IPS-NIHi11 (cell line): ENCODE data around the gene SLC16A8.
A peak's percentile ranks its signal among the peaks of the same experiment; 100 is the strongest.
"Not testable (repeated sequence)": the region's sequence is repeated elsewhere in the genome, so short reads cannot be mapped to it uniquely, and the experiment has no call there.

ENCODE experiments used
- DNase-seq: peaks from one replicate; pipeline ENCODE4 v3.0.0; 2012; ENCODE audit warnings: mixed read lengths, low spot score

The SLC16A8 gene

GRCh38 chr22:38086001-38086845, 2.2 kb upstream of the SLC16A8 start:
- no peak for DNase-seq

- DNase-seq, result no peak
Observed at GRCh38 chr22:38085501-38085900, 1.5 kb upstream of the SLC16A8 start.

- no peak for DNase-seq
Observed at GRCh38 chr22:38085056-38085455, 1.1 kb upstream of the SLC16A8 start.

- DNase-seq, result no peak
Observed at GRCh38 chr22:38082986-38083710, 836 bp downstream of the SLC16A8 start.

- DNase-seq, result peak; percentile 39
Observed at GRCh38 chr22:38081941-38082828, 1.8 kb downstream of the SLC16A8 start.

GRCh38 chr22:38081636-38081940, 2.4 kb downstream of the SLC16A8 start:
- no peak for DNase-seq

- peak; percentile 79 for DNase-seq
Observed at GRCh38 chr22:38080850-38081635, 2.9 kb downstream of the SLC16A8 start.

GRCh38 chr22:38080474-38080849, 3.5 kb downstream of the SLC16A8 start:
- DNase-seq, result no peak

GRCh38 chr22:38079804-38080203, 4.2 kb downstream of the SLC16A8 start:
- DNase-seq, result no peak

GRCh38 chr22:38079208-38079607, 4.8 kb downstream of the SLC16A8 start:
- DNase-seq, result not testable (repeated sequence)

GRCh38 chr22:38078046-38078840, 5.7 kb downstream of the SLC16A8 start:
- DNase-seq, result no peak

- no peak for DNase-seq
Observed at GRCh38 chr22:38077595-38077994, 6.4 kb downstream of the SLC16A8 start.

- no peak for DNase-seq
Observed at GRCh38 chr22:38077096-38077495, 6.9 kb downstream of the SLC16A8 start.

GRCh38 chr22:38075961-38076360, 8.0 kb downstream of the SLC16A8 start:
- no peak for DNase-seq

- no peak for DNase-seq
Observed at GRCh38 chr22:38075105-38075825, 8.7 kb downstream of the SLC16A8 start.

- no peak for DNase-seq
Observed at GRCh38 chr22:38074181-38075104, 9.5 kb downstream of the SLC16A8 start.

GRCh38 chr22:38073150-38074130, 10.5 kb downstream of the SLC16A8 start:
- DNase-seq, result no peak
